Measurements from ENCODE around the gene TIMP4. TPM values are rescaled to one million over a fixed set of nuclear protein-coding genes. Genes with fewer than 3 reads are reported as not detected.
A peak's percentile ranks its signal among the peaks of the same experiment; 100 is the strongest.

The TIMP4 gene
- total and polyA plus RNA-seq, 2 of the 4 experiments (the other 2 are of a cell fraction), result 0.39 to 0.54 TPM

GRCh38 chr3:12182687-12183441 is 24.2 kb upstream of the TIMP4 start:
- peaks cover 10% of the 10 kb centered on the region for H3K9me1 ChIP-seq (ENCODE audit: insufficient read depth, low read length)
- no peak overlapping the region for H2AK9ac ChIP-seq (replicated peaks; ENCODE audit: low read depth, low read length, poor library complexity)
- ChIA-PET CTCF (no interaction called here), POLR2A (ENCODE audit: unreplicated experiment) (no interaction called here)
- ATAC-seq (ENCODE audit: low read depth) (no peak), DNase-seq (no peak)
- H2BK20ac ChIP-seq (ENCODE audit: low read depth, low read length), result no peak overlapping the region; the same call in 1 of the 2 replicates
- no peaks in the 10 kb centered on the region for H3K36me3 ChIP-seq (ENCODE audit: control insufficient read depth, insufficient read depth, low read length)
- H4K5ac ChIP-seq (ENCODE audit: low read depth, low read length), result no peak overlapping the region
- H2AK5ac ChIP-seq (ENCODE audit: low read depth, low read length), result 0 out of 2 replicates have a peak overlapping the region, but pooled peaks have one; percentile 6
- intact Hi-C loops (cut with micrococcal nuclease), result no loop called here
- BruUV-seq (replicated peaks), result no TSS peak
- H4K20me1 ChIP-seq (ENCODE audit: insufficient read depth, low read length), result no peaks in the 10 kb centered on the region
- 94% methylated on average over 2 of the region's 16 CpGs; no CpG with 5 or more reads in 1 of the 2 experiments for WGBS, 2 experiments (ENCODE audit: extremely low coverage in 2 of 2, insufficient read length in 1 of 2)
- H3K56ac ChIP-seq (ENCODE audit: extremely low read depth, insufficient read depth, low read length), result no peak overlapping the region; the same call in 1 of the 2 replicates
- H3K4me3 ChIP-seq (ENCODE audit: insufficient read depth, low read depth, low read length), result no peak overlapping the region
- no peak overlapping the region; the same call in 1 of the 2 replicates for H3K4ac ChIP-seq (ENCODE audit: low read depth, low read length)
- in situ Hi-C loops (cut with MboI; ENCODE audit: low sequenced_read_pairs), result no loop called here
- no peak overlapping the region for H3K9ac ChIP-seq (ENCODE audit: low read depth, low read length)
- H2AFZ ChIP-seq (replicated peaks; ENCODE audit: low read length, poor library complexity), result no peak overlapping the region
- TF ChIP-seq RCOR1 (IDR thresholded peaks at IDR 0.05; ENCODE audit: insufficient replicate concordance, low read length) (no peak), ELK1 (IDR thresholded peaks at IDR 0.05; ENCODE audit: borderline replicate concordance, low read depth, low read length) (no peak), MAFK (IDR thresholded peaks at IDR 0.05; ENCODE audit: low read depth, low read length) (no peak), MAZ (IDR thresholded peaks at IDR 0.05; ENCODE audit: borderline replicate concordance, low read depth, low read length) (no peak), SMC3 (IDR thresholded peaks at IDR 0.05; ENCODE audit: low read depth, low read length) (no peak), POLR2A (IDR thresholded peaks at IDR 0.05; ENCODE audit: low read depth, low read length) (no peak), CHD1 (IDR thresholded peaks at IDR 0.05; ENCODE audit: low read depth, low read length) (no peak), FOS (IDR thresholded peaks at IDR 0.05; ENCODE audit: low read depth, low read length) (no peak), RFX5 (IDR thresholded peaks at IDR 0.05; ENCODE audit: low read depth, low read length) (no peak), CTCF (conservative IDR thresholded peaks at IDR 0.05; ENCODE audit: low read depth, low read length) (no peak), BHLHE40 (IDR thresholded peaks at IDR 0.05; ENCODE audit: low read depth, low read length) (no peak), MXI1 (IDR thresholded peaks at IDR 0.05; ENCODE audit: borderline replicate concordance, low read depth, low read length) (no peak), NFE2L2 (IDR thresholded peaks at IDR 0.05; ENCODE audit: low read depth, low read length) (no peak), CEBPB (IDR thresholded peaks at IDR 0.05; ENCODE audit: low read depth, low read length) (no peak), USF2 (IDR thresholded peaks at IDR 0.05; ENCODE audit: low read depth, low read length) (no peak)
- H2BK15ac ChIP-seq (ENCODE audit: low read depth, low read length), result no peak overlapping the region
- H3K4me1 ChIP-seq (ENCODE audit: control insufficient read depth, insufficient read depth, low read length), result peaks cover 15% of the 10 kb centered on the region
- no peak overlapping the region for H2BK120ac ChIP-seq (ENCODE audit: low read depth, low read length)
- no peak overlapping the region for H3K18ac ChIP-seq (ENCODE audit: low read depth, low read length)
- peak overlapping the region; percentile 24; the same call in 1 of the 2 replicates for H4K91ac ChIP-seq (ENCODE audit: insufficient read depth, low read depth, low read length)
- H3K27me3 ChIP-seq (ENCODE audit: control insufficient read depth, insufficient read depth, low read length), result no peaks in the 10 kb centered on the region
- no peak overlapping the region for H3K23ac ChIP-seq (ENCODE audit: low read depth, low read length)
- H3K79me1 ChIP-seq (ENCODE audit: low read depth in 1 of 2, low read length in 2 of 2), result no peaks in the 10 kb centered on the region
- H3K9me3 ChIP-seq (ENCODE audit: control insufficient read depth, insufficient read depth, low read length), result no peaks in the 10 kb centered on the region
- no peak overlapping the region for H4K8ac ChIP-seq (ENCODE audit: low read depth in 2 of 2, low read length in 2 of 2)
- no peak overlapping the region for H3K14ac ChIP-seq (replicated peaks; ENCODE audit: low read depth, low read length)
- dilution Hi-C loops (cut with HindIII; ENCODE audit: low sequenced_read_pairs, unreplicated experiment), result no loop called here
- no peak overlapping the region for H2BK5ac ChIP-seq (ENCODE audit: low read depth, low read length, poor library complexity, severe bottlenecking)
- no peak overlapping the region for H3K4me2 ChIP-seq (ENCODE audit: low read depth, low read length)
- H3K27ac ChIP-seq (ENCODE audit: insufficient read depth, low read length), result no peak overlapping the region
